ENCODE data around the gene ACTR3. TPM values are rescaled to one million over a fixed set of nuclear protein-coding genes. Genes with fewer than 3 reads are reported as not detected.

Gene ACTR3
- total RNA-seq, 1 experiment from 2014 or later = 169 TPM

DNA sequence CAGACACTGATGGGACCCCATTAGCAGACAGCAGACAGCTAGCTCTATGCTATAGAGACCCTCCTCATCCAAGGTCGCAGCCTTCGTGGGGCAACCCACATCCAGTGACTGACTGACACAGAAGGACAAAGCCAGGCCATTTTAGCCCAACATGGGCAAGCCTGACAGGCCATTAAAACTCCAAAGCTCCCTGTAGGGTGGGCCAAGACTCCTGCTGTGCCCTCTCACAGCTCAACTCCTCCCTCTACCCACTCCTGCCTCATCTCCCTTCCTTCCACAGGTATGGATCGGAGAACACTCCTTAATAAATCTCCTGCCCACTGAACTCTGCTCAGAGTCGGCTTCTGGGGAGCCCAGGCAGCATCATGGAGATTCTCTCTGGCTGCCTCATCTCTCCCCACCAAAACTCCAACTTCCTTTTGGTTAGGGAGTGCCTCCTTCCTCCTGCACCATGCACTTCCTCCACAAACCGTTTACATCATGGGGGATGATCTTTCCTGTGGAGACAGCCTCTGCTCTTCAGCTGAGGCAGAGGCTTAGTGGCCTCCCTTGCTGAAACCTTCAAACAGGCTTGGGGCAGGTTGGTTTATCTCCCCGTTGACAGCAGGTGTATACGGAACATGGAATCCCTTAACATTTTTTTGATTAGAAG, 86.5 kb downstream of the ACTR3 start:
- no peaks in the 10 kb centered on the region for H3K4me1 Mint-ChIP-seq
- H3K27me3 Mint-ChIP-seq (ENCODE audit: low read depth) = peaks cover 12% of the 10 kb centered on the region
- H3K27ac Mint-ChIP-seq = no peak overlapping the region
- TF ChIP-seq SMAD3 (CRISPR knock-in tag; IDR thresholded peaks at IDR 0.05; ENCODE audit: borderline replicate concordance) (no peak), SOX15 (CRISPR knock-in tag; IDR thresholded peaks at IDR 0.05) (no peak), E2F1 (CRISPR knock-in tag; IDR thresholded peaks at IDR 0.05) (no peak)
- ChIA-PET POLR2A (no interaction called here), CTCF (no interaction called here)
- no peak overlapping the region for H3K4me3 Mint-ChIP-seq
- DNase-seq (ENCODE audit: low spot score) (no peak), ATAC-seq (no peak)
- H3K36me3 Mint-ChIP-seq = peaks cover 30% of the 10 kb centered on the region
- H3K9me3 Mint-ChIP-seq = peaks cover 51% of the 10 kb centered on the region

DNA sequence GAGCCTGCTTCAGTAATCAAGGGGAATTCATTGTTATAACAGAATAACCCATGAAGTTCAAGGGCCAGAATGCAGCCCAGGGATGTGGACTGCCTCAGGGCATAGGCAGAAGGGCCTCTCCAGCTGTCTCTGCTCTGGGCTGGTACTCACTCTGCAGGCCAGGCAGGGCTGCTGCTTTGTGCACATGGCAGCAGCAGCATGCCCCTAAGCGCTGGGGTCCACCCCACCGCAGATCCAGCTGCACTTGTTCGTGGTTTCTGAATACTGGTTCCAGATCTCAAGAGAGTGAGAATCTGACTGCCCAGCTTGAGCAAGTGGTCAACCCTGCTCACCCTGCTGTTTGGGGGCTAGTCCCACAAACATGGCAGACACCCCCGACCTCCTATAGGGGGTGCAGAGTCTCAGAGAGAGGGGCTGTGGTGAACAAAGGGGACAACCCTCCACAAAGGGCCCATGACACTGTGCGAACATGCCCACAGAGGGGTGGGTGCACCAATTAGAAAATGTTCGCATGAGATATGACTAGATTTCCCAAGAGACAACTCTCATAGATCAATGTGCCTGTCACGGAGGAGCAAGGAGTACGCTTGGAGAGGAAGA, 87.3 kb downstream of the ACTR3 start:
- ChIA-PET CTCF (interaction anchor here (1.7 kb wide), 1 partner anchor 574 kb away, joined by 6 read pairs; no protein-coding TSS in a partner anchor), POLR2A (no interaction called here)
- ATAC-seq (no peak), DNase-seq (ENCODE audit: low spot score) (no peak)
- Mint-ChIP-seq H3K9me3 (peaks cover 58% of the 10 kb centered on the region), H3K4me1 (no peaks in the 10 kb centered on the region), H3K27ac (no peak overlapping the region), H3K36me3 (peaks cover 38% of the 10 kb centered on the region), H3K27me3 (ENCODE audit: low read depth) (peaks cover 12% of the 10 kb centered on the region), H3K4me3 (no peak overlapping the region)
- TF ChIP-seq JAZF1 (CRISPR knock-in tag; IDR thresholded peaks at IDR 0.05) (no peak), EMX1 (CRISPR knock-in tag; IDR thresholded peaks at IDR 0.05) (no peak), ZNF121 (CRISPR knock-in tag; IDR thresholded peaks at IDR 0.05) (no peak), PREB (CRISPR knock-in tag; IDR thresholded peaks at IDR 0.05; ENCODE audit: borderline replicate concordance) (no peak), ZNF219 (CRISPR knock-in tag; IDR thresholded peaks at IDR 0.05; ENCODE audit: borderline replicate concordance) (no peak), GTF2I (CRISPR knock-in tag; conservative IDR thresholded peaks at IDR 0.05) (no peak), OVOL2 (CRISPR knock-in tag; IDR thresholded peaks at IDR 0.05; ENCODE audit: borderline replicate concordance) (no peak), NFE2L1 (CRISPR knock-in tag; IDR thresholded peaks at IDR 0.05) (no peak), ERG (CRISPR knock-in tag; IDR thresholded peaks at IDR 0.05) (no peak), FOXP4 (CRISPR knock-in tag; IDR thresholded peaks at IDR 0.05) (no peak), PRRX2 (CRISPR knock-in tag; IDR thresholded peaks at IDR 0.05) (no peak), ZNF425 (CRISPR knock-in tag; conservative IDR thresholded peaks at IDR 0.05) (no peak), FOXJ3 (CRISPR knock-in tag; IDR thresholded peaks at IDR 0.05; ENCODE audit: borderline replicate concordance) (no peak), CBFB (CRISPR knock-in tag; IDR thresholded peaks at IDR 0.05; ENCODE audit: low read depth) (no peak)
- TF ChIP-seq, protein P1, sequence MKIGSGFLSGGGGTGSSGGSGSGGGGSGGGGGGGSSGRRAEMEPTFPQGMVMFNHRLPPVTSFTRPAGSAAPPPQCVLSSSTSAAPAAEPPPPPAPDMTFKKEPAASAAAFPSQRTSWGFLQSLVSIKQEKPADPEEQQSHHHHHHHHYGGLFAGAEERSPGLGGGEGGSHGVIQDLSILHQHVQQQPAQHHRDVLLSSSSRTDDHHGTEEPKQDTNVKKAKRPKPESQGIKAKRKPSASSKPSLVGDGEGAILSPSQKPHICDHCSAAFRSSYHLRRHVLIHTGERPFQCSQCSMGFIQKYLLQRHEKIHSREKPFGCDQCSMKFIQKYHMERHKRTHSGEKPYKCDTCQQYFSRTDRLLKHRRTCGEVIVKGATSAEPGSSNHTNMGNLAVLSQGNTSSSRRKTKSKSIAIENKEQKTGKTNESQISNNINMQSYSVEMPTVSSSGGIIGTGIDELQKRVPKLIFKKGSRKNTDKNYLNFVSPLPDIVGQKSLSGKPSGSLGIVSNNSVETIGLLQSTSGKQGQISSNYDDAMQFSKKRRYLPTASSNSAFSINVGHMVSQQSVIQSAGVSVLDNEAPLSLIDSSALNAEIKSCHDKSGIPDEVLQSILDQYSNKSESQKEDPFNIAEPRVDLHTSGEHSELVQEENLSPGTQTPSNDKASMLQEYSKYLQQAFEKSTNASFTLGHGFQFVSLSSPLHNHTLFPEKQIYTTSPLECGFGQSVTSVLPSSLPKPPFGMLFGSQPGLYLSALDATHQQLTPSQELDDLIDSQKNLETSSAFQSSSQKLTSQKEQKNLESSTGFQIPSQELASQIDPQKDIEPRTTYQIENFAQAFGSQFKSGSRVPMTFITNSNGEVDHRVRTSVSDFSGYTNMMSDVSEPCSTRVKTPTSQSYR (CRISPR knock-in tag; IDR thresholded peaks at IDR 0.05) = no peak
- TF ChIP-seq, protein P2, sequence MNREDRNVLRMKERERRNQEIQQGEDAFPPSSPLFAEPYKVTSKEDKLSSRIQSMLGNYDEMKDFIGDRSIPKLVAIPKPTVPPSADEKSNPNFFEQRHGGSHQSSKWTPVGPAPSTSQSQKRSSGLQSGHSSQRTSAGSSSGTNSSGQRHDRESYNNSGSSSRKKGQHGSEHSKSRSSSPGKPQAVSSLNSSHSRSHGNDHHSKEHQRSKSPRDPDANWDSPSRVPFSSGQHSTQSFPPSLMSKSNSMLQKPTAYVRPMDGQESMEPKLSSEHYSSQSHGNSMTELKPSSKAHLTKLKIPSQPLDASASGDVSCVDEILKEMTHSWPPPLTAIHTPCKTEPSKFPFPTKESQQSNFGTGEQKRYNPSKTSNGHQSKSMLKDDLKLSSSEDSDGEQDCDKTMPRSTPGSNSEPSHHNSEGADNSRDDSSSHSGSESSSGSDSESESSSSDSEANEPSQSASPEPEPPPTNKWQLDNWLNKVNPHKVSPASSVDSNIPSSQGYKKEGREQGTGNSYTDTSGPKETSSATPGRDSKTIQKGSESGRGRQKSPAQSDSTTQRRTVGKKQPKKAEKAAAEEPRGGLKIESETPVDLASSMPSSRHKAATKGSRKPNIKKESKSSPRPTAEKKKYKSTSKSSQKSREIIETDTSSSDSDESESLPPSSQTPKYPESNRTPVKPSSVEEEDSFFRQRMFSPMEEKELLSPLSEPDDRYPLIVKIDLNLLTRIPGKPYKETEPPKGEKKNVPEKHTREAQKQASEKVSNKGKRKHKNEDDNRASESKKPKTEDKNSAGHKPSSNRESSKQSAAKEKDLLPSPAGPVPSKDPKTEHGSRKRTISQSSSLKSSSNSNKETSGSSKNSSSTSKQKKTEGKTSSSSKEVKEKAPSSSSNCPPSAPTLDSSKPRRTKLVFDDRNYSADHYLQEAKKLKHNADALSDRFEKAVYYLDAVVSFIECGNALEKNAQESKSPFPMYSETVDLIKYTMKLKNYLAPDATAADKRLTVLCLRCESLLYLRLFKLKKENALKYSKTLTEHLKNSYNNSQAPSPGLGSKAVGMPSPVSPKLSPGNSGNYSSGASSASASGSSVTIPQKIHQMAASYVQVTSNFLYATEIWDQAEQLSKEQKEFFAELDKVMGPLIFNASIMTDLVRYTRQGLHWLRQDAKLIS (CRISPR knock-in tag; IDR thresholded peaks at IDR 0.05; ENCODE audit: borderline replicate concordance) = no peak

All from WTC11 (cell line).